Gastrocnemius medialis (tissue), 4 donors: ENCODE results near the gene GATM. TPM values are rescaled to one million over a fixed set of nuclear protein-coding genes. Genes with fewer than 3 reads are reported as not detected.

Experiments
- ATAC-seq, 2 donors: fragments of 150-250 bp; one replicate each; pipeline ENCODE4 v1.9.1; 2016
- DNase-seq, 2 donors: peaks; one replicate each; pipeline ENCODE4 v3.0.0-alpha.2; 2019
- H3K27ac ChIP-seq, 4 donors: fragments of 200-600 bp; sonication (generic); 1 replicate in 1 of 4; 2 replicates in 3 of 4; pipeline ENCODE4 v1.5.1; 2016 to 2018; ENCODE audit warnings: mild to moderate bottlenecking in 2 of 4, moderate library complexity in 1 of 4
- H3K27me3 ChIP-seq, 3 donors: fragments of 200-600 bp; sonication (generic) in 2 of 3; 1 replicate in 1 of 3; 2 replicates in 2 of 3; pipeline versions ENCODE4 v1.5.1 to v1.6.0; 2016 to 2019; ENCODE audit warnings: mild to moderate bottlenecking in 1 of 3, moderate library complexity in 1 of 3
- H3K36me3 ChIP-seq, 2 donors: fragments of 200-600 bp; sonication (generic) in 1 of 2; one replicate each; pipeline ENCODE4 v1.5.1; 2017 to 2018
- H3K4me1 ChIP-seq, 2 donors: fragments of 200-600 bp; sonication (generic) in 1 of 2; one replicate each; pipeline ENCODE4 v1.5.1; 2016 to 2017; ENCODE audit warnings: mild to moderate bottlenecking in 2 of 2
- H3K4me3 ChIP-seq, 4 donors: fragments of 200-600 bp; sonication (generic) in 3 of 4; 1 replicate in 1 of 4; 2 replicates in 3 of 4; pipeline ENCODE4 v1.5.1; 2016 to 2019; ENCODE audit warnings: mild to moderate bottlenecking in 2 of 4
- H3K9me3 ChIP-seq, 3 donors: fragments of 200-600 bp; sonication (generic) in 2 of 3; 1 replicate in 1 of 3; 2 replicates in 2 of 3; pipeline ENCODE4 v1.5.1; 2016 to 2019
- CTCF ChIP-seq, 5 experiments: fragments of 450-650 bp in 3 of 5; fragments of 200-600 bp in 2 of 5; sonication (generic) in 2 of 5; IDR thresholded peaks in 4 of 5; conservative IDR thresholded peaks in 1 of 5; 1 replicate in 4 of 5; 2 replicates in 1 of 5; pipeline ENCODE4 v1.5.1; 2016 to 2019; ENCODE audit warnings: antibody characterized with exemption in 5 of 5, mild to moderate bottlenecking in 3 of 5, moderate library complexity in 3 of 5
- POLR2A ChIP-seq, 2 donors: fragments of 450-650 bp; IDR thresholded peaks; one replicate each; pipeline ENCODE4 v1.6.1; 2017; ENCODE audit warnings: antibody characterized with exemption in 2 of 2, mild to moderate bottlenecking in 2 of 2, moderate library complexity in 2 of 2
- in situ Hi-C, 4 donors: fragments of 200-750 bp; cut with MboI; loops; one replicate each; pipeline versions ENCODE4 v1.15.0 to v1.8.0; 2017; ENCODE audit warnings: low sequenced_read_pairs in 4 of 4
- intact Hi-C: fragments of 100-400 bp; cut with DNase I; formaldehyde crosslinking; loops from one replicate; pipeline ENCODE4 v1.15.1; 2023; ENCODE audit warnings: low total_unique reads
- total RNA-seq, 4 donors: library from RNA; depleted of rRNA; stranded (reverse); fragments of >200 nt; gene quantifications; one replicate each; pipeline versions ENCODE4 v1.1.0 to v1.2.3, GENCODE V29; 2016

GATM gene
- total RNA-seq, 4 donors from 2014 or later = 18.0 to 92.1 (median 35.3) TPM

GRCh38 chr15:45364271-45364670 is 14.1 kb downstream of the GATM start:
- ATAC-seq = no peak
- H3K4me3 ChIP-seq = no peak overlapping the region
- no peak overlapping the region for H3K27ac ChIP-seq
- TF ChIP-seq CTCF (IDR thresholded peaks at IDR 0.05 in 4 of 5, conservative IDR thresholded peaks at IDR 0.05 in 1 of 5) (no peak), POLR2A (IDR thresholded peaks at IDR 0.05) (no peak)
- no peak for DNase-seq
- peaks cover 0 to 64% of the 10 kb centered on the region in 2 donors for H3K36me3 ChIP-seq
- in situ Hi-C loops = loop anchor here in 1 of 4 donors (10.0 kb wide), 1 partner anchor 59 kb away; no protein-coding TSS in a partner anchor
- no peaks in the 10 kb centered on the region for H3K9me3 ChIP-seq
- intact Hi-C loops = no loop called here
- no peaks in the 10 kb centered on the region for H3K27me3 ChIP-seq
- no peaks in the 10 kb centered on the region for H3K4me1 ChIP-seq

GRCh38 chr15:45363801-45364200 is 14.5 kb downstream of the GATM start:
- Histone ChIP-seq H3K27ac (no peak overlapping the region), H3K4me3 (no peak overlapping the region), H3K9me3 (no peaks in the 10 kb centered on the region), H3K36me3 (peaks cover 0 to 62% of the 10 kb centered on the region in 2 donors), H3K4me1 (no peaks in the 10 kb centered on the region), H3K27me3 (no peaks in the 10 kb centered on the region)
- in situ Hi-C loops (loop anchor here in 1 of 4 donors (10.0 kb wide), 1 partner anchor 59 kb away; no protein-coding TSS in a partner anchor), intact Hi-C loops (no loop called here)
- DNase-seq (no peak), ATAC-seq (no peak)
- no peak for TF ChIP-seq CTCF (IDR thresholded peaks at IDR 0.05 in 4 of 5, conservative IDR thresholded peaks at IDR 0.05 in 1 of 5)
- no peak for TF ChIP-seq POLR2A (IDR thresholded peaks at IDR 0.05)

- no peaks in the 10 kb centered on the region for H3K9me3 ChIP-seq
- H3K4me3 ChIP-seq = no peak overlapping the region
- DNase-seq (no peak), ATAC-seq (no peak)
- TF ChIP-seq CTCF (IDR thresholded peaks at IDR 0.05 in 4 of 5, conservative IDR thresholded peaks at IDR 0.05 in 1 of 5) (no peak), POLR2A (IDR thresholded peaks at IDR 0.05) (no peak)
- peaks cover 0 to 60% of the 10 kb centered on the region in 2 donors for H3K36me3 ChIP-seq
- no peaks in the 10 kb centered on the region for H3K27me3 ChIP-seq
- in situ Hi-C loops = loop anchor here in 1 of 4 donors (10.0 kb wide), 1 partner anchor 59 kb away; no protein-coding TSS in a partner anchor
- no peaks in the 10 kb centered on the region for H3K4me1 ChIP-seq
- H3K27ac ChIP-seq = no peak overlapping the region
- intact Hi-C loops = no loop called here
These were observed 15.0 kb downstream of the GATM start for GRCh38 chr15:45363334-45363733.

GRCh38 chr15:45362419-45362818 is 15.9 kb downstream of the GATM start:
- in situ Hi-C loops (loop anchor here in 1 of 4 donors (10.0 kb wide), 1 partner anchor 58 kb away; no protein-coding TSS in a partner anchor), intact Hi-C loops (no loop called here)
- Histone ChIP-seq H3K9me3 (no peaks in the 10 kb centered on the region), H3K27ac (no peak overlapping the region), H3K36me3 (peaks cover 0 to 60% of the 10 kb centered on the region in 2 donors), H3K4me1 (no peaks in the 10 kb centered on the region), H3K27me3 (no peaks in the 10 kb centered on the region), H3K4me3 (no peak overlapping the region)
- DNase-seq = no peak
- no peak for ATAC-seq
- no peak for TF ChIP-seq POLR2A (IDR thresholded peaks at IDR 0.05)
- no peak for TF ChIP-seq CTCF (IDR thresholded peaks at IDR 0.05 in 4 of 5, conservative IDR thresholded peaks at IDR 0.05 in 1 of 5)

- H3K9me3 ChIP-seq = no peaks in the 10 kb centered on the region
- no peak for ATAC-seq
- in situ Hi-C loops = loop anchor here in 1 of 4 donors (10.0 kb wide), 1 partner anchor 57 kb away; no protein-coding TSS in a partner anchor
These were observed 16.5 kb downstream of the GATM start for GRCh38 chr15:45361878-45362277.

More at GRCh38 chr15:45361878-45362277, 16.5 kb downstream of the GATM start:
- DNase-seq = no peak
- TF ChIP-seq CTCF (IDR thresholded peaks at IDR 0.05 in 4 of 5, conservative IDR thresholded peaks at IDR 0.05 in 1 of 5) = no peak
- no peak for TF ChIP-seq POLR2A (IDR thresholded peaks at IDR 0.05)
- peaks cover 0 to 60% of the 10 kb centered on the region in 2 donors for H3K36me3 ChIP-seq
- no peaks in the 10 kb centered on the region for H3K27me3 ChIP-seq
- H3K4me1 ChIP-seq = no peaks in the 10 kb centered on the region
- no peak overlapping the region for H3K4me3 ChIP-seq
- H3K27ac ChIP-seq = no peak overlapping the region
- intact Hi-C loops = no loop called here
